Esophagus muscularis mucosa (tissue), 4 donors: ENCODE results near the gene PDGFRB. TPM values are rescaled to one million over a fixed set of nuclear protein-coding genes. Genes with fewer than 3 reads are reported as not detected.

Experiments used
- DNase-seq: peaks from one replicate; pipeline ENCODE4 v3.0.0-alpha.2; 2017; ENCODE audit errors: extremely low spot score
- H3K27ac ChIP-seq, 4 donors: fragments of 200-600 bp; sonication (generic); replicated peaks in 1 of 4; 1 replicate in 3 of 4; 2 replicates in 1 of 4; pipeline ENCODE4 v1.5.1; 2016 to 2019; ENCODE audit warnings: mild to moderate bottlenecking in 1 of 4
- H3K27me3 ChIP-seq, 4 donors: fragments of 200-600 bp; sonication (generic); one replicate each; pipeline versions ENCODE4 v1.5.1 to v1.6.0; 2016 to 2019
- H3K36me3 ChIP-seq, 4 donors: fragments of 200-600 bp; sonication (generic); one replicate each; pipeline ENCODE4 v1.5.1; 2016 to 2019
- H3K4me1 ChIP-seq, 4 donors: fragments of 200-600 bp; sonication (generic); one replicate each; pipeline ENCODE4 v1.5.1; 2016 to 2019
- H3K4me3 ChIP-seq, 4 donors: fragments of 200-600 bp; sonication (generic); 1 replicate in 2 of 4; 2 replicates in 2 of 4; pipeline ENCODE4 v1.5.1; 2016 to 2019; ENCODE audit warnings: mild to moderate bottlenecking in 4 of 4, moderate library complexity in 1 of 4
- H3K9me3 ChIP-seq, 4 donors: fragments of 200-600 bp; sonication (generic); 1 replicate in 3 of 4; 2 replicates in 1 of 4; pipeline ENCODE4 v1.5.1; 2016 to 2019
- EP300 ChIP-seq: sonication (generic); formaldehyde crosslinking; IDR thresholded peaks from one replicate; pipeline ENCODE4 v1.6.1; 2017; ENCODE audit warnings: antibody characterized with exemption
- POLR2A ChIP-seq: fragments of 450-650 bp; IDR thresholded peaks from one replicate; pipeline ENCODE4 v1.6.1; 2017; ENCODE audit warnings: antibody characterized with exemption, moderate library complexity, mild to moderate bottlenecking, low read depth
- POLR2AphosphoS5 ChIP-seq, 2 donors: sonication (generic); formaldehyde crosslinking; IDR thresholded peaks; one replicate each; pipeline ENCODE4 v1.6.1; 2017; ENCODE audit warnings: antibody characterized with exemption in 2 of 2
- WGBS: methylation state at CpG from one replicate; pipeline ENCODE4 v1.1.5; 2018; 5-methylcytosine and 5-hydroxymethylcytosine counted together
- intact Hi-C: fragments of 100-400 bp; cut with DNase I; formaldehyde crosslinking; loops from one replicate; pipeline ENCODE4 v1.15.1; 2023
- total RNA-seq, 4 donors: library from RNA; depleted of rRNA; stranded (reverse); fragments of >200 nt; gene quantifications; one replicate each; pipeline versions ENCODE4 v1.1.0 to v1.2.1, GENCODE V29; 2016
- TF ChIP-seq, protein P1 (sequence below), 3 experiments: fragments of 200-600 bp in 2 of 3; fragments of 450-650 bp in 1 of 3; sonication (generic) in 2 of 3; IDR thresholded peaks; one replicate each; pipeline ENCODE4 v1.5.1; 2017 to 2019; ENCODE audit warnings: antibody characterized with exemption in 3 of 3, mild to moderate bottlenecking in 2 of 3, moderate library complexity in 1 of 3

The PDGFRB gene
- total RNA-seq, 4 donors from 2014 or later = 83.1 to 219 (median 141) TPM

- Histone ChIP-seq H3K36me3 (peaks cover 68 to 98% (median 89%) of the 10 kb centered on the region in 4 donors), H3K27ac (no peak overlapping the region), H3K27me3 (no peaks in the 10 kb centered on the region), H3K4me3 (no peak overlapping the region), H3K9me3 (no peaks in the 10 kb centered on the region), H3K4me1 (no peaks in the 10 kb centered on the region)
- WGBS = 94% methylated on average over 15 of the region's 15 CpGs
- DNase-seq = no peak
- TF ChIP-seq EP300 (no peak), POLR2A (no peak)
- intact Hi-C loops = no loop called here
Observed at GRCh38 chr5:150122536-150123481, 32.8 kb downstream of the PDGFRB start.

DNA sequence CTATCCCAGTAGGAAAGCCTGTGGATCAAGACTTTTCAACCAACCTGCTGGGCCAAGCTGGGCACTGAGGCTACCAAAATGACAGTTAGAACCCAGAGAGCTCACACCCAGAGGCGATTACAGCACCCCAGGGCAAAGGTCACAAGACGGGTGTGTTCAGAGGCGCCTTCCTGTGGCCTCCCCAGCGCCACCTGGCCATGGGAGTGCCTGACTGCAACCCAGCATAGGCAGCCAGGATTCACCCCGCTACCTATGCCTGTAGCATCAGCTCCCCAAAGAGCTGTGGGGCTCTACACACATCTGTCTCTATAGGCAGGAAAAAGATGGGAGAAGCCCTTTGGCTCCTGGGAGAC is 33.5 kb downstream of the PDGFRB start:
- no peak overlapping the region for H3K4me3 ChIP-seq
- H3K4me1 ChIP-seq = no peaks in the 10 kb centered on the region
- H3K36me3 ChIP-seq = peaks cover 68 to 100% (median 92%) of the 10 kb centered on the region in 4 donors
- no peaks in the 10 kb centered on the region for H3K27me3 ChIP-seq
- intact Hi-C loops = no loop called here
- no peak for DNase-seq
- 57% methylated on average over 5 of the region's 5 CpGs for WGBS
- H3K9me3 ChIP-seq = no peaks in the 10 kb centered on the region
- no peak overlapping the region for H3K27ac ChIP-seq
- TF ChIP-seq, protein P1, sequence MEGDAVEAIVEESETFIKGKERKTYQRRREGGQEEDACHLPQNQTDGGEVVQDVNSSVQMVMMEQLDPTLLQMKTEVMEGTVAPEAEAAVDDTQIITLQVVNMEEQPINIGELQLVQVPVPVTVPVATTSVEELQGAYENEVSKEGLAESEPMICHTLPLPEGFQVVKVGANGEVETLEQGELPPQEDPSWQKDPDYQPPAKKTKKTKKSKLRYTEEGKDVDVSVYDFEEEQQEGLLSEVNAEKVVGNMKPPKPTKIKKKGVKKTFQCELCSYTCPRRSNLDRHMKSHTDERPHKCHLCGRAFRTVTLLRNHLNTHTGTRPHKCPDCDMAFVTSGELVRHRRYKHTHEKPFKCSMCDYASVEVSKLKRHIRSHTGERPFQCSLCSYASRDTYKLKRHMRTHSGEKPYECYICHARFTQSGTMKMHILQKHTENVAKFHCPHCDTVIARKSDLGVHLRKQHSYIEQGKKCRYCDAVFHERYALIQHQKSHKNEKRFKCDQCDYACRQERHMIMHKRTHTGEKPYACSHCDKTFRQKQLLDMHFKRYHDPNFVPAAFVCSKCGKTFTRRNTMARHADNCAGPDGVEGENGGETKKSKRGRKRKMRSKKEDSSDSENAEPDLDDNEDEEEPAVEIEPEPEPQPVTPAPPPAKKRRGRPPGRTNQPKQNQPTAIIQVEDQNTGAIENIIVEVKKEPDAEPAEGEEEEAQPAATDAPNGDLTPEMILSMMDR (IDR thresholded peaks at IDR 0.05) = no peak
- TF ChIP-seq EP300 (no peak), POLR2A (no peak), POLR2AphosphoS5 (IDR thresholded peaks at IDR 0.05) (no peak)

DNA sequence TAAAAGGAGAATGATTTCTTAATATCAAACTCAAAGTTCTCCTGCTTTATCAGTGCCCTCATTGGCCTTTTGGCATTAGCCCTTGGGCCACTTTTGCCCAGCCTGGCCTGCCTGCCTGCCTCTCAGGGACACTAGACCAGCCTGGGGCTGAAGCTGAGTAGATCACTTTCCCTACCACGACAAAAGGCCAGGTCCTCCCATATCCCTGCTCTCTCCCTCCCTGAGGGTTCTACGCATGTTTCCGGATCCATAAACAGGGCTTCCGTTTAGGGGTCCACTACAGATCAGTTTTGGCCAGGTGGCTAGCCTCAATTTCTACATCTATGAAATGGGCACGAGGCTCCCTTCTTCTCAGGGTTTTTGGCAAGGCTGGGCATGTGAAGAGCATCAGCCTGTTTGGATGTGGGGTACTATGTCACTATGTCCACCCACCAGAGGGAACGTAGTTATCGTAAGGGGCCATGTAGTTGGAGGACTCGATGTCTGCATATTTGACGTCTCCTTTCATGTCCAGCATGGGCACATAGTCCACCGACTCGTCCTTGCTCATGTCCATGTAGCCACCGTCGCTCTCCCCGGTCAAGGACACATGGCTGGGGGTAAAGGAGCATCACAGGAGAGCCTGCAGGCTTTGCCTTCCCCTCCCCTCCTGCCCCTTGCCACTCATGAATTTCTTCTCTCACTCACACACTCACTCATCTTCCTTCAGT is 34.0 kb downstream of the PDGFRB start:
- Histone ChIP-seq H3K4me3 (no peak overlapping the region), H3K27ac (no peak overlapping the region), H3K27me3 (no peaks in the 10 kb centered on the region), H3K36me3 (peaks cover 68 to 100% (median 91%) of the 10 kb centered on the region in 4 donors), H3K4me1 (no peaks in the 10 kb centered on the region), H3K9me3 (no peaks in the 10 kb centered on the region)
- DNase-seq = no peak
- intact Hi-C loops = no loop called here
- TF ChIP-seq POLR2AphosphoS5 (IDR thresholded peaks at IDR 0.05) = no peak
- TF ChIP-seq, protein P1 (IDR thresholded peaks at IDR 0.05) = no peak
- no peak for TF ChIP-seq POLR2A
- TF ChIP-seq EP300 = no peak
- 95% methylated on average over 14 of the region's 14 CpGs for WGBS

- WGBS = 90% methylated on average over 18 of the region's 19 CpGs
- Histone ChIP-seq H3K36me3 (peaks cover 64 to 100% (median 88%) of the 10 kb centered on the region in 4 donors), H3K27ac (no peak overlapping the region), H3K4me3 (no peak overlapping the region), H3K27me3 (no peaks in the 10 kb centered on the region), H3K4me1 (no peaks in the 10 kb centered on the region), H3K9me3 (no peaks in the 10 kb centered on the region)
- TF ChIP-seq EP300 (no peak), POLR2A (no peak), POLR2AphosphoS5 (IDR thresholded peaks at IDR 0.05) (no peak)
- TF ChIP-seq, protein P1 (IDR thresholded peaks at IDR 0.05) = no peak
- no peak for DNase-seq
- intact Hi-C loops = no loop called here
Observed at GRCh38 chr5:150120617-150121447, 34.8 kb downstream of the PDGFRB start.
